Epidermal melanocyte (primary cell): ENCODE measurements around the gene LCP1.
"Not testable (repeated sequence)": the region's sequence is repeated elsewhere in the genome, so short reads cannot be mapped to it uniquely, and the experiment has no call there.

Source experiments
- DNase-seq: peaks from one replicate; pipeline ENCODE4 v3.0.0; 2011; ENCODE audit warnings: low spot score; ENCODE audit not compliant: insufficient read length

The LCP1 gene

DNA sequence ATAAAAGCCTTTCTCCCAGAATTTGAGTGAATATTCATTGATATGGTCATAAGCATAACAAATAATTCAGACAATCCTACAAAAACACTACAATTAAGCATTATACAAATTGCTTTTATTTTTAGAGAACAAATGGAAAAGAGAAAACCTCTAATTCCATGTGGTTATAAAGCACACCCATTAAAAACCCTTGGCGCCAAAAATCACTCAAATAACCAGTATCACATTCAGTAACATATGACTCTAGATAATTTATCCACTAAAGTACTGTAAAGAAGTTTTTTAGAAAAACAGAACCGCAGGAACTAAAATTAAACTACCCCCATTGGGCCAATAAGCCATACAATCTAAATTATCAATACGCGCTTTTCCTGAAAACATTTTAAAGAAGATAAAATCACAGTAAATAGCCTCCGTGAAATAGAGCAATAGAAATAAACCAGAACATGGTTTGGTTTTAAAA lies 569 bp downstream of the LCP1 start:
- DNase-seq: no peak

DNA sequence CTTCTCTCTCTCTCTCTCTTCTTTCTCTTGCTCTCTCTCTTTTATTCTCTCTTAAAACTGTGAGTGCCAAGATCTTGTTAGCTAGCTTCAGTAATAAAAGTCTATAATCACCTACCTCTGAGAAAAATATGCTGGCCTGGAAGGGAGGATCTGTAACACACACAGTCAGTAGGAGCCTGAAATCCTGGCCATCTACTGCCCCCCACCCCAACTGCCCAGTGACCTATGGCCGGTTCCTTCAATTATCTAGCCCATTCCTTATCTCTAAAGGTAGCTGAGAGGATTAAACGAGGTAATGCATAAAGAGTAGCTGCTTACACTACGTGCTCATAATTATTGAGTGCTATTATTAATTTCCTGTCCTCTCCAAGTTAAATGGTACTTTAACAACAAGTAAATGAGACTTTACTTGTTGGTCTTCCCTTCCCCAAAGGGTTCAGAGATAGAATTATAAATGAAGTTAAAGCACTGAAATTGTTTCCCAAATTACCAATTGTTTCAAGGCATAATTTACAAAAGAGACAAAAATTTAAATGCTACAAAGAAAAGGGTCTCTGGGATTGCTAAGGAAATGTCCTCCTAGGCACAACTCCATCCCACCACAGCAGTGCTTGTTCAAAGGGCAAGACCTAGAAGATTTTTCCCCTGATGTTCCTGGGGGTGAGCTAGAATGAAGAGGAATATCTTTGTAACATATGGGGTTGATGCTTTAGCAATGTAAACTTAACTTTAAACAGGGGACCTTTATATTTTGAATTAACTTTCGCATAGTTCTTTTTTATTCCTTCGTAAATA lies 1.8 kb downstream of the LCP1 start:
- no peak for DNase-seq

DNA sequence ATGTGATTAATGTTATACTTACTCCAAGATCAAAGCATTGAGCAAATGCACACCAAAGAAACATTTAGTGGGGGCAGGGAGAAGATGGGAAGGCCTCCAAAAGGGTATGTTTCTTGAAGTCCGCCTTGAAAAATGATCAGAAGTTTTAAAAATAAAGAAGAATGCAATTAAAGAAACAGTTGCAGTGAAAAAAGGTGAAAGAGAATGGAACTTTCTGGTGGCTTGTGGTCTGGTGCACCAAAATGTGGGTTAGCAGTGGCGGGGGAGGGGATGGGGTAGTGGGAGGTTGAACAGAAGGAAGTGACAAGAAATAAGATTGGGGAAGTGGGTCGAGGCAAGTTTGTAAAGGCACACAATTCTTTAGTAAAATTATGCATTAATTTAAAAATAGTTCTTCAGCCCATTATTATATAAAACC lies 2.5 kb downstream of the LCP1 start:
- DNase-seq: no peak

DNA sequence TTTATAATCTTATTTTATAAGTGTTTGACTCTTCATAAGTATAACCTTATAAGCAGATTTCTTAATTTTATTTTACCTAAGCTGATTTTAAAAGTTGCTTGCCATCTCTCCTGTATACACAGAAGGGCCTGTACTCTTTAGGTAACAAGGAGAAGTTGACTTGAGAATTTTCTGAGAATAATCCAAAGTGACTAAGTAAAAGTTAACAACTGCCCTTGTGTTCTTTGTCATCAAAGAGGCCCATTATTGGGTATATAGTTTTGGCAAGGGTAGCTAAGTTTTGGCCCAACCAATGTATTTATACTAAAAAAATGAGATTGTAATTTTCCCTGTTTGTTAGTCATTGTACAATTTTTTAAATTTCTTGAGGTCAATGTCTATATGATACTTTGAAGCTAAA lies 3.2 kb downstream of the LCP1 start:
- DNase-seq: no peak

DNA sequence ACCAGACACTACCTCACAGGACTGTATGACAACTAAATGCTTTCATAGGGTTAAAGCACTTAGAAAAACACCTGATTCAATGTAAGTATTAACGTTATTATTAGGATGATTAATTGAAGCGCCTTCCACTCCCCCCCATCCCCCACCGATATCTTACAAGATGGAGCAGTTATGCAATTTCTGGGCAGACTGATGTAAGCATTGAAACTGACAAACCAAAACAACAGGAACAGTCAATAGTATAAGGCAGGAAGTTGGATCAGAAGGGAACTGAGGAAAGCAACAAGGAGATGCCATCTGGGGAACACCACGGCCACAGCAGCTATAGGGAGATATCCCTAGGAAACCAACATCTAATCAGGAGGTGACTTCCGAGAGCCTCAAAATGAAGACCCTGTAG lies 3.8 kb downstream of the LCP1 start:
- no peak for DNase-seq

DNA sequence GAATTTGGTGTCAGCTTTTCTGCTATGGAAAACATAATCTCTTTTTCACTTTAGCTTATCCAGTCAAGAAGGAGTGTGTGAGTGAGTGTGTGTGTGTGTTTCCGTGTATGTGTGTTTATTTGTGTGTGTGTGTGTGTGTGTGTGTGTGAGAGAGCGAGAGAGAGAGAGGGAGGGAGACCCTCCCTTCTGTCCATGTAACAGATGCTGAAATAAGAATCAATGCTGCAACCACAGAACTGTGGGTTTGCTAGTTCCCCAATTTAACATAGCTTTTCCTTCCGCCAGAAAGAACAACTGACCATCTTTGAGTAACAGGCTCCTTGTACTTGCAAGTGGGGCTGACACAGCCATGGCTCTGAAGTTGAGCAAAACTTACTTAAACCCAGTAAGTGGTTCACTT lies 5.2 kb downstream of the LCP1 start:
- no peak for DNase-seq

DNA sequence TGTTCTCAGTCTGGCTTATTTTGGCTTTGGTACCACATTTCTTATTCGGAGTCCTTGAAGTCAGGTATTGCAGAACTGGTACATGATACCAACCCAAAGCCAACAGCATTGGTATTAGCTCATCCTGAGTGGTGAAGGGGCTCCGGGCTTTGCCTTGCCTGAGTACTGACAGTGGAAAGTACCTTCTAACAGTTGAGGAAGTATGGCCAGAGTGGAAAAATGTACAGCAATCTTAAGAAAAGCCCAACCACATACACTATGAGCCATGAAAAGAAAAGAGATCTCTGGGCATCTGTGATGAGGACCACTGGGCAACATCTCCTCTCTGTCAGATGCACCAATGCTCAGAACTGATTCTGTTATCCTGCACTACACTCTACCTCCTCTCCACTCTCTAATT lies 8.3 kb downstream of the LCP1 start:
- DNase-seq: no peak

DNA sequence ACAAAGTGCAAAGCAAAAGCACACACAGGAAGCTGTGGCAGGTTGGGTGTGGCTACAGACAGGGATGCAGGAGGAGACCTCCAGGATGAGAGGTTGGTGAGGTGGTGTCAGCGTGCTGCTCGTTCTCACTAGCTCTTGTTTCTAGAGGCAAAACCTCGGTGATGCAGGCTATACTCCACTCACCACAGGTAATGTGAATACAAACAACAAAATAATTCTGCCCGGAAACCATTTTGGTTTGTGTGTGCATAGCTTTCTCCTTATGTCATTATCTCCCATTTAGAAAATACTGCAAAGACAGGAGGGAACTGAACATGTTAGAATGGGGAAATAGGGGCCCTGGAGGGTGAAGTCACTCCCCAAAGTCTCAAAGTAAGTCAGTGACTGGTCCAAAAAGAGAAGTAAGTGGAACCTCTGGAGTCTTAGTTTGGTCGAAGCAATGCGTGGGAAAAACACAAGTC lies 9.4 kb downstream of the LCP1 start:
- DNase-seq: no peak

DNA sequence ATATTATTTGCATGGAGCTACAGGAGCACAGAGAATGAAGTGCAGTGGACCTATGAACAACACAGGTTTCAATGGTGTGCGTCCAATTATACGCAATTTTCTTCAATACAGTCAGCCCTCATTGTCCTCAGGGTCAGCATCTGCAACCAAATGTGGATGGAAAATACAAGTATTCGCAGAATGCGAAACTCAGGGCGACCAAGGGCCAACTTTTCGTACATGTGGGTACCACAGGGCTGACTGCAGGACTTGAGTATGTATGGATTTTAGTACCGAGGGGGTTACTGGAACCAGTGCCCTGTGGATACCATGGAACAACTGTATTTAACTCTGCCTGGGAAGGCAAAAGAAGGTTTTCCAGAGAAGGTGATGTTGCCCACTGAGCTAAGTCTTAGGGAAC lies 10.2 kb downstream of the LCP1 start:
- no peak for DNase-seq

DNA sequence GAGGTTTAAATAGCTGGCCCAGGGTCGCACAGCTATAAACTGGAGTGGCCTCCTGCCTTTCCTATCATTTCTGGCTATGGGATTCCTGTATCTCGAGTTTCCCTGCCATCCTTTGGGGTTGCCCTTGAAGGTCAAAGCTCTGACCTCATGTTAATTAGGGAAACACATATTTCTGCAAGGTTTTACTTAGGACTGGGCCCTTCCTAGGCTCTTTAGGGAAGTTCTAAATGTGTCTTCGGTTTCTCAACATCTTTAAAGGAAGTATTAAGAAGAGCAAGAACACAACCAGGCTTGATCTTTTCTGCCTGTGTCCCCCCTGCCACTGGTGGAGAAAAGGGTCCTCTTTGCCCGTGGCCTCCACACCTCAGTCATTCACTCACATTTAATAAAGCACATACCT lies 10.8 kb downstream of the LCP1 start:
- no peak for DNase-seq

DNA sequence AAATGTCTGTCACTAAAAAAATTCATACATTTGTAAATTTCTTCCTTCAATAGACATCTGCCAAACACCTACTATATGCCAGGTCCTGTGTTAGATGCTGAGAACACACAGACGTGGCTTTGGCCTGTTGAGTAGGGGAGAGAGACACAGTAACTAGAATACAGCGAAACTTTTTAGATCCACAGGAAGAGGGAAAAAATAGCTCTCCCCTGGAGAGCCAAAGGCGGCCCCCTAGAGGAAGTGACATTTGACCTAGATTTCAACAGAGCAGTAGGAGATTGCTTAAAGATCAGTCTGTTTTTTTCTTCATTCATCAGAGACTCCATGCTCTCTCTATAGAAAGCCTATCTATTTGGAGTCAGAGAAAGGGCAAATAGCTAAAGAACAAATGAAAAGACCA lies 11.3 kb downstream of the LCP1 start:
- DNase-seq: no peak

DNA sequence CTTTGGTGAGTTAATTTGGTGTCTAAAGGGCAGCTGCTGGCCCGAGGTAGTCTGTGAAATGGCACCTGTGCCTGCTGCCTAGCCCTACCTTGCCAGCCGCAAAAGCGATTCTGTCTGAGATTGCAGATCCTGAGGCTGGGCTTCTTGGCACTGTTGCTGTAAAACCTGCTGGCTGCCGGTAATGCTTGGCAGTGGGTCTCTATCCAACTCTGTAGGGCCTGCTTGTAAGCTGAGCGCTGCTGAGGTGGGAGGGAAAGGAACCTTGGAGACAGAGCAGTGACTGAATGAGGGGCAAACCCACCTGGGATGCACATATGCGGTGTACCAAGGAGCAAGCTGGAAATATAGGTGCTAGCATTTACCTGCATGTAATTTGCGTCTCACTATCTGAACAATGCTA lies 11.7 kb downstream of the LCP1 start:
- no peak for DNase-seq

DNA sequence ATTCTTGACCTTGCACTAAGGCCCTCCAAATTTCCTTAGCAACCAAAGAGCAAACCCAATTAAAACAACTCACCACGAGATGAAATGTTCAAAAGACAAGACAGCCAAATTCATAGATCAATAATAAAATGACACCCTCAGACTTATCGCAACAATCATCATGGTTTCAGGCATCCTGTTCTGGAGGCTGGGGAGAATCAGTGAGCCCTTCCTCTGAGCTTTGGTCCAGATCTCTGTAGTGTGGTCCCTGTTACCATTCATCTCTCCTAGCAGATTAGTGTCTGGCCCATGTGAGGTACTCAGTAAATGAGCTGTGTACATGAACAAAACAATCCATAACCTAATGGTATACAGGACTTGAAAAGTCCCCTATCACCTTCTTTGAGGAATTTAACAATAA lies 12.2 kb downstream of the LCP1 start:
- DNase-seq: no peak

DNA sequence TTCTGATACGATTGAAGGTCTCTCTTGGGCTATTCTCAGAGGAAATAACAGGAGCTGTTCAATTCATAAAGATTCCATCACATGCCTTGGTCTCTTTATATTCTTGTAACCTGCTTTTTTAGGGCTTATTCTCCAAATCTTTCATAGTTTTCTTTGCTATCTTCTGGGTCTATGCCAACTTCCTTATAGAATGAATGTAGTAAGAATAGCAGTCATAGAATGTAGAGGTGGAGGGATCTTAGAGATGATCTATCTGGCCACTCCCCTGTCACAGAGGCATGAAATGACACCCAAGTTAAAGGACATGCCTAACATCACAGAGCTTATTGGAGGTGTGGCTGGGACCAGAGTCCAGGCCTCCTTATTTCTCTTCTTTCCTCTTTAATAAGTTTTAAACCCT lies 13.2 kb downstream of the LCP1 start:
- no peak for DNase-seq

DNA sequence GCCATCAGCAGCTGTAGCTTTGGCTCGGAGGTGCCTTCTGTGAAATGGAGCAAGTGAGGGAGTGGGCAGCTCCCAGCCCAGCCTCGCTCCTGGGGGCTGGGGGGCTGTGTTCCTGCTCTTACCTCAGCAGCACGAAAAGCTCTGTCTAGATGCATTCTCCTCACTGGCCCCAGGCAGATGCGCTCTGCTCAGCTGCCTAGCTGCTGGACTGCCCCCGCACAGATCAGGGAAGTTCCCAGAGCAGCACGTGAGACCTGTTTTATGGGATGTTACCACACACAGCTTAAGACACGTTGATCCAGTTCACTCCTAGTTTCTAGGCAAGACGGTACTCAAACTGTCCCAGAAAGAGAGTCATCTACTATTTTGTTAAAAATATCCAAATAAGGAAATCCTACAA lies 13.6 kb downstream of the LCP1 start:
- DNase-seq: no peak

DNA sequence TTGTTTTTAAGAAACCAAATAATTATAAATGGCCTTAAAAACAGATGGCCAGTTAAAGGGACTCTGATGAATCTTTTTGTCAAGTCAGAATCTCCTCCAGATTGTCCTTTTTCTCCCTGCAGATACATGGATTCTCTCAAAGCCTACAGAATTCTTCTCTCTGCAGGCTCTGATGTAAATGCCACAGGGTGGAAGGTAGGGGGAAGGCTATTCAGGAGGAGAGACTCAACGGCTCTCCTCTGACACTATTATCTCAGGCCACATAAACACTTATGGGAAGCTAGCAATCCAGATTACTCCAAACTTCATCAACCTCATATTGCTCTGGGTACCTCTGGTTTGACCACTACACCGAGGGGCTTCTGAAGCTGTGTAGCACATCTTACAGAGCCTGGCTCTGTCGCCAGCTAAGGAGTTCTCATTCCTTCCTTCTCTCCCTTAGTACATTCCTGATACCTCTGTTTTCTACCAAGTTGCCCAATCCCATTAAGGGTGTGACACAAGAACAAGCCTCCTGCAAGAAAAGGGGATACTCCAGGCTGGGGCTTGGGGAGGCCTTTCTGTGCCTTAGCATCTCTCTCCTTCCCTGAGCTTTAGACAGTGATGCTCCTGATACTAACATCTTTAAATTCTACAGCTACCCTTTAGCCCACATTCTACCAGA lies 14.9 kb downstream of the LCP1 start:
- no peak for DNase-seq

DNA sequence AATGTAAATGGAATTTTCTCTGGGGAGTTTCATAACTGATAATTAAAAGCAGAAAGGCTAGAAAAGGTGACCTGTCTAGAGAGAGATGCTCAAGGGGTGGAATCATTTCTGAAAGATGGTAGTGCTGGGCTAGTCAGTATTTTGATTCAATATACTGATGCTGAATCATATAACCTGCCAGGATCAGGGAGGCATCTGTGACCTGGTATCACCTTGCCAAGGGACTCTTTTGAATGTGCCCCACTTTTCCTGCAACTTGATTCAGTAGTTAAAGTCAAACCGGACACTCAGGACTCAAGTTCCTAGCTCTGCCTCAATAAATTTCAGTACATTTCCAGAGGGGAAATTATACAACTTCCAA lies 15.8 kb downstream of the LCP1 start:
- no peak for DNase-seq

DNA sequence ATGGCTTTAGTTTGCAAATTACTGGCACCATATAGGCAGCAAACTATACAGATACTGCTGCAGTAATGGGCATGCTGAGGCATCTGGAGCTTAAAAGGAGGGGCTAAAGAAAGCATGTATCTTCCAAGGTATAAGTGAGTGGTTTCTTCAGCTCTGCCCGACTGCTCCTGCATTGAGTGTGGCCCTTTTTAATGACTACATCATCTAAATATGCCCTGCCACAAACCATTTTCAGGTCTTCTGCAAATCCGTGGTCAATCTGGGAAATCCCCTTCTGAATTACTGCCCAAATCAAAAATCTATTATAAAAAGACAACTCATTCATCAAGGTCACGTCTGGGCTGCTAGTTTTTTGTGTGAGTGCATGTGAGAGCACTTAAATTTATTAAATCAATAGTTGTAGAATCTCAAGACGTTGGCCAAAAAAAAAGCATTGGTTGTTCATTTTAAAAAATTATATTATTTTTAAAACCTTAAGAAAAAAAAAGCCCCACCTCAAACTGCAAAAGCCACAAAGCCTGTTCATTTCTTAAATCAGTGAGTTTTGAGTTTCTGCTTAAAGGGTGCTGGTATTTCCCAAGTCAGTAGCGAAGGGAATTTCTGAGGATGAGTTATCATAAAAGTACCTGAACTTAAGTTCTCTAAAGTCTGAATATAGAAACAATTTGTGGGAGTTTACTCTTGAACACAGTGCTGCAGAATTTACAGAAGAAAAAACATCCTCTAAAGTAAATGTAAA lies 16.3 kb downstream of the LCP1 start:
- no peak for DNase-seq

DNA sequence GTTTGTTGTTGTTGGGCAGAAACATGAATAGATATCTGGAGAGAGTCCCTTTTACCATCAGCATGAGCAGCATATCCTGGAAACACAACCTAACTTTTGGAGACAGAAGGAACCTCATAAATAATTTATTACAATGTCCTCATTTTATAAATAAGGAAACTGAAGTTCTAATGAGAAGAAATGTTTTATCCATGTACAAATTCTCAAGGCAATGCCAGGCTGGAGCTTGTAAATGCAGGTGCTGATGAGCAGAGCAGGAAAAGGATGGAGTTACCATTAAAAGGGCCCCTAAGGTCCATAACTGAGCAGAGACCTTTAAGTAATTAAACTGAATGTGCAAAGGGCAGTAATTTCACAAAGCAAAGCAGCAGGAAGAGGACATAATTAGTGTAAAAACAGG lies 17.3 kb downstream of the LCP1 start:
- no peak for DNase-seq

DNA sequence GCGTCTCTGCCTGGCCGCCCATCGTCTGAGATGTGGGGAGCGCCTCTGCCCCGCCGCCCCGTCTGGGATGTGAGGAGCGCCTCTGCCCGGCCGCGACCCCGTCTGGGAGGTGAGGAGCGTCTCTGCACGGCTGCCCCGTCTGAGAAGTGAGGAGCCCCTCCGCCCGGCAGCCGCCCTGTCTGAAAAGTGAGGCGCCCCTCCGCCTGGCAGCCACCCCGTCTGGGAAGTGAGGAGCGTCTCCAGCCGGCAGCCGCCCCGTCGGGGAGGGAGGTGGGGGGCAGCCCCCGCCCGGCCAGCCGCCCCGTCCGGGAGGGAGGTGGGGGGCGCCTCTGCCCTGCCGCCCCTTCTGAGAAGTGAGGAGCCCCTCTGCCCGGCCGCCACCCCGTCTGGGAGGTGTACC lies 19.2 kb downstream of the LCP1 start:
- not testable (repeated sequence) for DNase-seq

DNA sequence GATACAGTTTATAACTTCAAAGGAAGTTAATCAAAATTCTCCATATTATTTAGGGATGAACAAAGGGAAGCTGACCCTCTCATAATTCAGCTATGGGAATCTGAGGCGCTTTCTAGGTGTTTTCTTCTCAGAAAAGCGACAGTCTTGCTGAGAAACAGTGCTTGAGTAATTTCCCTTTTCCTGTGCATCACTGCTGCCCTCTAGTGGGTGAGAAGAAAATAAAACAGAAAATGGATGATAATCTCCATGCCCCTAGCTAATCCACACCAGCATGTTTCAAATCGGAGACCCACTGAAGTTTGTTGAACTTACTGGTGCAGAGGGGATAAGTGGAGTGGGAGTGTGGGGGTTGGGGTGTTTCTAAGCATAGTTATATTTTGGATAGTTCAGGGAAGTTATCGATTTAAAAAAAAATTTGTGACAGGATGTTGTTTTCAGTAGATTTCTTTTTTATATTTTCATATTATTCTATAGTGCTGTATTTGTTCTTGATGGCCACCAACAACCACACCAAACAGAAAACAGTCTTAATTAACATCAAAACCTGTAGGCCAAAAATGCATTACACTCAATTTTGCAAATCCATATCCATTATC lies 21.4 kb downstream of the LCP1 start:
- DNase-seq: peak; percentile 91

DNA sequence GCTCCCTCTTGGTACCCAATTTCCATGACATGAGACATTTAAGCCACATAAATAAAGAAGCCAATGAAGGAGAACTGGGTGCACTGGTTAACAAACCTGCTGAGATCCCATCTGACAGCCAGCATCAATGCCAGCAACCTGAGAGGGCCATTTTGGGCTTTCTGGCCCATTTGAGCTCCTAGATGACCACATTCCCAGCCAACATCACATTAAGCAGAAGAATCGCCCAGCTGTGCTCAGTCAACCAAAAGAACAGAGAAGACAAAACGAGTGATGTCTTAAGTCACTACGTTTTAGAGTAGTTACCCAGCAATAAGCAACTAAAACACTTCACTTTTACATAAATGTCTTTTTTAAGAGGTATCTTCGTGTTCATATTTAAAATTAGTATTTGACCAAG lies 21.9 kb downstream of the LCP1 start:
- no peak for DNase-seq
